WTC11 (cell line): ENCODE measurements around the gene ERC2.
"Not testable (repeated sequence)": the region's sequence is repeated elsewhere in the genome, so short reads cannot be mapped to it uniquely, and the experiment has no call there.

Source experiments
- ERG ChIP-seq: fragments of 250-450 bp; sonication (Bioruptor Pico); IDR thresholded peaks from 2 replicates; pipeline ENCODE4 v1.8.0; 2021; ENCODE audit warnings: mild to moderate bottlenecking
- FOXJ3 ChIP-seq: sonication (generic); formaldehyde crosslinking; IDR thresholded peaks from 2 replicates; pipeline ENCODE4 v1.9.0; 2021; ENCODE audit warnings: missing genetic modification reagents, mild to moderate bottlenecking, borderline replicate concordance
- TCF7 ChIP-seq: sonication (generic); formaldehyde crosslinking; IDR thresholded peaks from 2 replicates; pipeline ENCODE4 v1.8.0; 2022; ENCODE audit warnings: mild to moderate bottlenecking, low read depth, missing genetic modification reagents, moderate library complexity

GRCh38 chr3:56261852-56262251 is 206.4 kb downstream of the ERC2 start:
- not testable (repeated sequence) for TF ChIP-seq FOXJ3, TCF7, ERG (CRISPR knock-in tag)
